Tibial artery (tissue), 4 donors: Measurements from ENCODE around the gene SKIC8.

Experiments
- DNase-seq, 2 donors: peaks; one replicate each; pipeline ENCODE4 v3.0.0-alpha.2; 2019
- H3K27ac ChIP-seq, 2 donors: fragments of 200-600 bp; sonication (generic) in 1 of 2; 1 replicate in 1 of 2; 2 replicates in 1 of 2; pipeline ENCODE4 v1.5.1; 2018 to 2019; ENCODE audit warnings: mild to moderate bottlenecking in 1 of 2
- H3K27me3 ChIP-seq, 2 donors: fragments of 200-600 bp; sonication (generic) in 1 of 2; one replicate each; pipeline versions ENCODE4 v1.5.1 to v1.6.0; 2016 to 2019
- H3K36me3 ChIP-seq, 3 donors: fragments of 200-600 bp; sonication (generic) in 2 of 3; one replicate each; pipeline ENCODE4 v1.5.1; 2016 to 2019; ENCODE audit warnings: mild to moderate bottlenecking in 2 of 3
- H3K4me1 ChIP-seq, 4 donors: fragments of 200-600 bp; sonication (generic) in 2 of 4; 1 replicate in 3 of 4; 2 replicates in 1 of 4; pipeline ENCODE4 v1.5.1; 2016 to 2019
- H3K4me3 ChIP-seq, 2 donors: fragments of 200-600 bp; sonication (generic) in 1 of 2; 1 replicate in 1 of 2; 2 replicates in 1 of 2; pipeline ENCODE4 v1.5.1; 2018 to 2019; ENCODE audit warnings: mild to moderate bottlenecking in 2 of 2
- H3K9me3 ChIP-seq, 3 donors: fragments of 200-600 bp; sonication (generic) in 1 of 3; one replicate each; pipeline ENCODE4 v1.5.1; 2016 to 2019
- CTCF ChIP-seq, 2 experiments: fragments of 200-600 bp in 1 of 2; fragments of 450-650 bp in 1 of 2; IDR thresholded peaks; one replicate each; pipeline ENCODE4 v1.5.1; 2017 to 2019; ENCODE audit warnings: antibody characterized with exemption in 2 of 2, mild to moderate bottlenecking in 1 of 2, moderate library complexity in 1 of 2
- intact Hi-C: fragments of 100-400 bp; cut with DNase I; formaldehyde crosslinking; loops from one replicate; pipeline ENCODE4 v1.15.0; 2023; ENCODE audit warnings: low total_unique reads

Gene SKIC8

GRCh38 chr15:78324144-78324543, 24.7 kb upstream of the SKIC8 start:
- no peak for DNase-seq
- TF ChIP-seq CTCF (IDR thresholded peaks at IDR 0.05), result no peak
- Histone ChIP-seq H3K4me3 (no peak overlapping the region), H3K27ac (no peak overlapping the region), H3K27me3 (peaks cover 0 to 25% of the 10 kb centered on the region in 2 donors), H3K4me1 (no peaks in the 10 kb centered on the region), H3K36me3 (no peaks in the 10 kb centered on the region), H3K9me3 (no peaks in the 10 kb centered on the region)
- intact Hi-C loops, result no loop called here

GRCh38 chr15:78323693-78324092, 24.3 kb upstream of the SKIC8 start:
- TF ChIP-seq CTCF (IDR thresholded peaks at IDR 0.05), result no peak
- Histone ChIP-seq H3K27me3 (peaks cover 0 to 24% of the 10 kb centered on the region in 2 donors), H3K4me1 (no peaks in the 10 kb centered on the region), H3K36me3 (no peaks in the 10 kb centered on the region), H3K9me3 (no peaks in the 10 kb centered on the region), H3K27ac (no peak overlapping the region), H3K4me3 (no peak overlapping the region)
- intact Hi-C loops, result no loop called here
- DNase-seq, result no peak

- H3K27ac ChIP-seq, result no peak overlapping the region
Observed at GRCh38 chr15:78322724-78323521, 23.5 kb upstream of the SKIC8 start.

GRCh38 chr15:78322243-78322642, 22.8 kb upstream of the SKIC8 start:
- DNase-seq, result no peak
- H3K27me3 ChIP-seq, result peaks cover 0 to 21% of the 10 kb centered on the region in 2 donors
- no peak overlapping the region for H3K4me3 ChIP-seq
- H3K4me1 ChIP-seq, result no peaks in the 10 kb centered on the region
- no peaks in the 10 kb centered on the region for H3K9me3 ChIP-seq
- no peaks in the 10 kb centered on the region for H3K36me3 ChIP-seq
- H3K27ac ChIP-seq, result no peak overlapping the region
- TF ChIP-seq CTCF (IDR thresholded peaks at IDR 0.05), result no peak
- intact Hi-C loops, result no loop called here

More at GRCh38 chr15:78322724-78323521, 23.5 kb upstream of the SKIC8 start:
- no peak overlapping the region for H3K4me3 ChIP-seq
- peaks cover 0 to 21% of the 10 kb centered on the region in 2 donors for H3K27me3 ChIP-seq
- TF ChIP-seq CTCF (IDR thresholded peaks at IDR 0.05), result no peak
- no peaks in the 10 kb centered on the region for H3K4me1 ChIP-seq
- no peaks in the 10 kb centered on the region for H3K36me3 ChIP-seq
- DNase-seq, result no peak
- H3K9me3 ChIP-seq, result no peaks in the 10 kb centered on the region
- intact Hi-C loops, result no loop called here

- DNase-seq, result no peak
- Histone ChIP-seq H3K27ac (no peak overlapping the region), H3K27me3 (peaks cover 0 to 21% of the 10 kb centered on the region in 2 donors), H3K4me1 (no peaks in the 10 kb centered on the region), H3K4me3 (no peak overlapping the region), H3K36me3 (no peaks in the 10 kb centered on the region), H3K9me3 (no peaks in the 10 kb centered on the region)
- no peak for TF ChIP-seq CTCF (IDR thresholded peaks at IDR 0.05)
- intact Hi-C loops, result no loop called here
Observed at GRCh38 chr15:78321786-78322185, 22.4 kb upstream of the SKIC8 start.
